Muscle layer of colon (tissue), 2 donors: Measurements from ENCODE around the gene BMP7.
A peak's percentile ranks its signal among the peaks of the same experiment; 100 is the strongest.

ENCODE experiments used
- H3K27ac ChIP-seq: one replicate; pipeline ENCODE4 v1.7.0; 2013; ENCODE audit warnings: low read depth, mild to moderate bottlenecking, low read length, moderate library complexity
- H3K27me3 ChIP-seq, 2 donors: one replicate each; pipeline ENCODE4 v1.7.0; 2013; ENCODE audit warnings: low read length in 2 of 2, mild to moderate bottlenecking in 2 of 2; ENCODE audit not compliant: insufficient read depth in 2 of 2, control insufficient read depth in 1 of 2
- H3K36me3 ChIP-seq: one replicate; pipeline ENCODE4 v1.7.0; 2013; ENCODE audit warnings: mild to moderate bottlenecking, low read length; ENCODE audit not compliant: insufficient read depth
- H3K4me1 ChIP-seq: one replicate; pipeline ENCODE4 v1.7.0; 2013; ENCODE audit warnings: mild to moderate bottlenecking, low read length; ENCODE audit not compliant: insufficient read depth
- H3K4me3 ChIP-seq, 2 donors: one replicate each; pipeline ENCODE4 v1.7.0; 2013; ENCODE audit warnings: low read length in 2 of 2, low read depth in 1 of 2, mild to moderate bottlenecking in 1 of 2, moderate library complexity in 1 of 2
- H3K9ac ChIP-seq: one replicate; pipeline ENCODE4 v1.7.0; 2013; ENCODE audit warnings: low read length
- H3K9me3 ChIP-seq: one replicate; pipeline ENCODE4 v1.7.0; 2013; ENCODE audit warnings: mild to moderate bottlenecking, low read length
- donor health status: abdominal sarcoma.
- donor health status: Adenocarcinoma of cecum.

The BMP7 gene

GRCh38 chr20:57167971-57168701 lies 98.3 kb downstream of the BMP7 start:
- Histone ChIP-seq H3K36me3 (no peaks in the 10 kb centered on the region), H3K27ac (no peak overlapping the region), H3K27me3 (no peaks in the 10 kb centered on the region), H3K9ac (no peak overlapping the region), H3K4me3 (peak overlapping the region in 1 of 2 donors; percentile 13), H3K9me3 (peaks cover 5% of the 10 kb centered on the region), H3K4me1 (peaks cover 3% of the 10 kb centered on the region)

- peaks cover 3% of the 10 kb centered on the region for H3K4me1 ChIP-seq
- H3K27ac ChIP-seq: no peak overlapping the region
- H3K4me3 ChIP-seq: no peak overlapping the region
- H3K9ac ChIP-seq: no peak overlapping the region
- H3K9me3 ChIP-seq: peaks cover 5% of the 10 kb centered on the region
- no peaks in the 10 kb centered on the region for H3K27me3 ChIP-seq
- no peaks in the 10 kb centered on the region for H3K36me3 ChIP-seq
These were observed 99.2 kb downstream of the BMP7 start for GRCh38 chr20:57167292-57167655.

GRCh38 chr20:57166568-57167291 lies 99.7 kb downstream of the BMP7 start:
- Histone ChIP-seq H3K27me3 (no peaks in the 10 kb centered on the region), H3K4me3 (no peak overlapping the region), H3K9ac (no peak overlapping the region), H3K27ac (no peak overlapping the region), H3K9me3 (peaks cover 5% of the 10 kb centered on the region), H3K4me1 (peaks cover 3% of the 10 kb centered on the region), H3K36me3 (no peaks in the 10 kb centered on the region)

GRCh38 chr20:57165427-57166004 lies 100.9 kb downstream of the BMP7 start:
- H3K27ac ChIP-seq: no peak overlapping the region

GRCh38 chr20:57164872-57165271 lies 101.6 kb downstream of the BMP7 start:
- Histone ChIP-seq H3K27me3 (no peaks in the 10 kb centered on the region), H3K9me3 (peaks cover 5% of the 10 kb centered on the region), H3K36me3 (no peaks in the 10 kb centered on the region), H3K4me3 (no peak overlapping the region), H3K27ac (no peak overlapping the region), H3K9ac (no peak overlapping the region), H3K4me1 (peaks cover 3% of the 10 kb centered on the region)

More at GRCh38 chr20:57165427-57166004, 100.9 kb downstream of the BMP7 start:
- Histone ChIP-seq H3K9me3 (peaks cover 5% of the 10 kb centered on the region), H3K36me3 (no peaks in the 10 kb centered on the region), H3K9ac (no peak overlapping the region), H3K27me3 (no peaks in the 10 kb centered on the region), H3K4me1 (peaks cover 3% of the 10 kb centered on the region), H3K4me3 (no peak overlapping the region)

GRCh38 chr20:57163041-57163440 lies 103.4 kb downstream of the BMP7 start:
- H3K27me3 ChIP-seq: no peaks in the 10 kb centered on the region
- H3K4me1 ChIP-seq: peaks cover 3% of the 10 kb centered on the region
- H3K9ac ChIP-seq: no peak overlapping the region
- no peaks in the 10 kb centered on the region for H3K9me3 ChIP-seq
- no peak overlapping the region for H3K4me3 ChIP-seq
- H3K36me3 ChIP-seq: no peaks in the 10 kb centered on the region
- no peak overlapping the region for H3K27ac ChIP-seq

GRCh38 chr20:57162362-57162652 lies 104.1 kb downstream of the BMP7 start:
- H3K27ac ChIP-seq: no peak overlapping the region
- H3K27me3 ChIP-seq: no peaks in the 10 kb centered on the region
- no peaks in the 10 kb centered on the region for H3K36me3 ChIP-seq
- H3K4me3 ChIP-seq: no peak overlapping the region
- H3K4me1 ChIP-seq: no peaks in the 10 kb centered on the region
- H3K9ac ChIP-seq: no peak overlapping the region
- H3K9me3 ChIP-seq: no peaks in the 10 kb centered on the region

- H3K9ac ChIP-seq: no peak overlapping the region
- no peaks in the 10 kb centered on the region for H3K4me1 ChIP-seq
- no peak overlapping the region for H3K4me3 ChIP-seq
- no peaks in the 10 kb centered on the region for H3K27me3 ChIP-seq
- H3K36me3 ChIP-seq: no peaks in the 10 kb centered on the region
- no peak overlapping the region for H3K27ac ChIP-seq
- H3K9me3 ChIP-seq: no peaks in the 10 kb centered on the region
These were observed 104.7 kb downstream of the BMP7 start for GRCh38 chr20:57161478-57162361.

- H3K9me3 ChIP-seq: no peaks in the 10 kb centered on the region
- H3K4me1 ChIP-seq: no peaks in the 10 kb centered on the region
- H3K27me3 ChIP-seq: no peaks in the 10 kb centered on the region
- H3K27ac ChIP-seq: no peak overlapping the region
- H3K36me3 ChIP-seq: no peaks in the 10 kb centered on the region
- H3K9ac ChIP-seq: no peak overlapping the region
- no peak overlapping the region for H3K4me3 ChIP-seq
These were observed 105.5 kb downstream of the BMP7 start for GRCh38 chr20:57160985-57161384.

- Histone ChIP-seq H3K9ac (no peak overlapping the region), H3K4me3 (no peak overlapping the region), H3K36me3 (no peaks in the 10 kb centered on the region), H3K4me1 (no peaks in the 10 kb centered on the region), H3K9me3 (no peaks in the 10 kb centered on the region), H3K27me3 (no peaks in the 10 kb centered on the region), H3K27ac (no peak overlapping the region)
These were observed 106.4 kb downstream of the BMP7 start for GRCh38 chr20:57159945-57160610.
